ENCODE measurements around the gene HEATR5A.

The HEATR5A gene

GRCh38 chr14:31426663-31427062, 6.3 kb upstream of the HEATR5A start:
- no peak for TF ChIP-seq CTCF (IDR thresholded peaks at IDR 0.05; ENCODE audit: control insufficient read depth, insufficient read depth, low read depth, low read length, missing control alignments)
- DNase-seq (ENCODE audit: low read depth), result no peak
- no peak overlapping the region for H3K4me3 ChIP-seq (ENCODE audit: control insufficient read depth, low read depth, low read length)

GRCh38 chr14:31425905-31426304, 5.6 kb upstream of the HEATR5A start:
- DNase-seq (ENCODE audit: low read depth), result no peak
- no peak overlapping the region for H3K4me3 ChIP-seq (ENCODE audit: control insufficient read depth, low read depth, low read length)
- no peak for TF ChIP-seq CTCF (IDR thresholded peaks at IDR 0.05; ENCODE audit: control insufficient read depth, insufficient read depth, low read depth, low read length, missing control alignments)

- no peak overlapping the region for H3K4me3 ChIP-seq (ENCODE audit: control insufficient read depth, low read depth, low read length)
- DNase-seq (ENCODE audit: low read depth), result no peak
- TF ChIP-seq CTCF (IDR thresholded peaks at IDR 0.05; ENCODE audit: control insufficient read depth, insufficient read depth, low read depth, low read length, missing control alignments), result no peak
Observed at GRCh38 chr14:31421200-31421599, 850 bp upstream of the HEATR5A start.

GRCh38 chr14:31419967-31420318, 407 bp downstream of the HEATR5A start:
- H3K4me3 ChIP-seq (ENCODE audit: control insufficient read depth, low read depth, low read length), result peak overlapping the region; percentile 100
- no peak for TF ChIP-seq CTCF (IDR thresholded peaks at IDR 0.05; ENCODE audit: control insufficient read depth, insufficient read depth, low read depth, low read length, missing control alignments)
- DNase-seq (ENCODE audit: low read depth), result no peak

- DNase-seq (ENCODE audit: low read depth), result no peak
- TF ChIP-seq CTCF (IDR thresholded peaks at IDR 0.05; ENCODE audit: control insufficient read depth, insufficient read depth, low read depth, low read length, missing control alignments), result no peak
- H3K4me3 ChIP-seq (ENCODE audit: control insufficient read depth, low read depth, low read length), result peak overlapping the region; percentile 100
Observed at GRCh38 chr14:31419179-31419966, 977 bp downstream of the HEATR5A start.

GRCh38 chr14:31418440-31418839, 1.9 kb downstream of the HEATR5A start:
- no peak overlapping the region; the same call in none of the 2 replicates for H3K4me3 ChIP-seq (ENCODE audit: control insufficient read depth, low read depth, low read length)
- no peak for DNase-seq (ENCODE audit: low read depth)
- no peak for TF ChIP-seq CTCF (IDR thresholded peaks at IDR 0.05; ENCODE audit: control insufficient read depth, insufficient read depth, low read depth, low read length, missing control alignments)
